Nucleus accumbens (tissue), 56 donors: ENCODE data around the gene DNAH10.

ENCODE experiments used
- DNase-seq, 56 donors: peaks; one replicate each; lab custom pipeline; 2025; lab: John Stamatoyannopoulos, UW

Gene DNAH10

GRCh38 chr12:123834845-123835244 is 72.7 kb downstream of the DNAH10 start:
- DNase-seq: no peak

- no peak for DNase-seq
These were observed 74.2 kb downstream of the DNAH10 start for GRCh38 chr12:123836292-123836691.

- DNase-seq: no peak
These were observed 77.7 kb downstream of the DNAH10 start for GRCh38 chr12:123839826-123840225.

- no peak for DNase-seq
These were observed 78.8 kb downstream of the DNAH10 start for GRCh38 chr12:123840765-123841425.

- no peak for DNase-seq
These were observed 82.0 kb downstream of the DNAH10 start for GRCh38 chr12:123843912-123844748.

- DNase-seq: no peak
These were observed 83.8 kb downstream of the DNAH10 start for GRCh38 chr12:123845881-123846280.

- no peak for DNase-seq
These were observed 84.2 kb downstream of the DNAH10 start for GRCh38 chr12:123846340-123846739.

- no peak for DNase-seq
These were observed 84.9 kb downstream of the DNAH10 start for GRCh38 chr12:123847019-123847418.

- DNase-seq: no peak
These were observed 85.8 kb downstream of the DNAH10 start for GRCh38 chr12:123847876-123848275.

GRCh38 chr12:123849517-123849916 is 87.4 kb downstream of the DNAH10 start:
- DNase-seq: no peak

GRCh38 chr12:123850246-123851134 is 88.4 kb downstream of the DNAH10 start:
- DNase-seq: no peak

- DNase-seq: no peak
These were observed 91.4 kb downstream of the DNAH10 start for GRCh38 chr12:123853396-123854070.

- no peak for DNase-seq
These were observed 92.1 kb downstream of the DNAH10 start for GRCh38 chr12:123854232-123854631.

- no peak for DNase-seq
These were observed 92.8 kb downstream of the DNAH10 start for GRCh38 chr12:123854918-123855317.

- no peak for DNase-seq
These were observed 94.6 kb downstream of the DNAH10 start for GRCh38 chr12:123856681-123857080.

- no peak for DNase-seq
These were observed 96.1 kb downstream of the DNAH10 start for GRCh38 chr12:123858176-123858575.

GRCh38 chr12:123859035-123859434 is 96.9 kb downstream of the DNAH10 start:
- no peak for DNase-seq

- DNase-seq: no peak
These were observed 98.3 kb downstream of the DNAH10 start for GRCh38 chr12:123860377-123860776.

- DNase-seq: no peak
These were observed 99.3 kb downstream of the DNAH10 start for GRCh38 chr12:123861392-123861791.

GRCh38 chr12:123867141-123867540 is 105.0 kb downstream of the DNAH10 start:
- DNase-seq: no peak
